HCT116 (cell line): Measurements from ENCODE around the gene HOXC13. TPM values are rescaled to one million over a fixed set of nuclear protein-coding genes. Genes with fewer than 3 reads are reported as not detected.

Source experiments
- ATAC-seq: fragments of 200-7000 bp; cut with Tn5 transposase; 2 replicates; pipeline ENCODE4 v1.9.1; 2020; ENCODE audit warnings: mild to moderate bottlenecking, moderate library complexity
- BruUV-seq: library from RNA; stranded (reverse); fragments of 400-500 nt; replicated peaks from 2 replicates; lab custom pipeline; 2021; lab: Mats Ljungman, UMichigan
- CTCF ChIA-PET: fragments of 300-600 bp; sonication (Branson Sonifier 250); formaldehyde crosslinking; loops from one replicate; lab custom pipeline; 2021; ENCODE audit warnings: antibody characterized with exemption; lab: Charles Lee
- POLR2A ChIA-PET: fragments of 300-600, 350-600 bp; sonication (Branson Sonifier 250); formaldehyde crosslinking; loops from one replicate; lab custom pipeline; 2021; ENCODE audit warnings: antibody characterized with exemption; lab: Charles Lee
- RAD21 ChIA-PET, 2 experiments: fragments of 300-600 bp; sonication (Branson Sonifier 250); formaldehyde crosslinking; loops; one replicate each; lab custom pipeline; 2023; ENCODE audit warnings: low total read pairs in 2 of 2; ENCODE audit not compliant: uncharacterized antibody in 2 of 2, unreplicated experiment in 2 of 2, low non-redundant PET in 1 of 2; lab: Charles Lee
- DNase-seq: peaks from one replicate; pipeline ENCODE4 v3.0.0-alpha.2; 2010; ENCODE audit warnings: low read depth, low spot score
- H2AFZ ChIP-seq: fragments of 200-600 bp; shearing (Covaris generic), sonication (generic); 2 replicates; pipeline ENCODE4 v1.6.1; 2017; ENCODE audit warnings: low read depth, mixed run types, mixed read lengths, antibody characterized with exemption, low read length; ENCODE audit not compliant: poor library complexity, severe bottlenecking
- H3K27ac ChIP-seq: 2 replicates; pipeline ENCODE4 v1.5.1; 2012; ENCODE audit warnings: low read depth, low read length
- H3K27me3 ChIP-seq: fragments of 200-600 bp; sonication (generic); 2 replicates; pipeline ENCODE4 v1.6.1; 2016; ENCODE audit warnings: mixed run types, low read length, mixed read lengths; ENCODE audit not compliant: insufficient read depth
- H3K36me3 ChIP-seq, 2 experiments: fragments of 200-500 bp in 1 of 2; fragments of 200-600 bp in 1 of 2; sonication (Bioruptor generic) in 1 of 2; sonication (generic) in 1 of 2; 2 replicates each; pipeline versions ENCODE4 v1.5.1 to v1.6.1; 2014 to 2016; ENCODE audit warnings: low read length in 2 of 2, inconsistent platforms in 1 of 2, mixed read lengths in 1 of 2, mixed run types in 1 of 2; ENCODE audit not compliant: insufficient read depth in 2 of 2, control insufficient read depth in 1 of 2
- H3K4me1 ChIP-seq, 2 experiments: fragments of 200-600 bp in 1 of 2; sonication (generic) in 1 of 2; 2 replicates each; pipeline versions ENCODE4 v1.5.1 to v1.6.1; 2012 to 2017; ENCODE audit warnings: low read length in 2 of 2, inconsistent platforms in 1 of 2, mild to moderate bottlenecking in 1 of 2, mixed read lengths in 1 of 2, mixed run types in 1 of 2, moderate library complexity in 1 of 2; ENCODE audit not compliant: insufficient read depth in 2 of 2, control insufficient read depth in 1 of 2
- H3K4me2 ChIP-seq: fragments of 200-600 bp; sonication (generic); 2 replicates; pipeline ENCODE4 v1.6.1; 2017; ENCODE audit warnings: mixed run types, low read length, mixed read lengths
- H3K4me3 ChIP-seq, 2 experiments: fragments of 200-600 bp in 1 of 2; sonication (generic) in 1 of 2; replicated peaks in 1 of 2; 2 replicates each; pipeline ENCODE4 v1.5.1; 2011 to 2016; ENCODE audit warnings: low read length in 2 of 2, control low read depth in 1 of 2, low read depth in 1 of 2, mild to moderate bottlenecking in 1 of 2, mixed read lengths in 1 of 2, mixed run types in 1 of 2
- H3K79me2 ChIP-seq: fragments of 200-600 bp; sonication (generic); 2 replicates; pipeline ENCODE4 v1.6.1; 2017; ENCODE audit warnings: mild to moderate bottlenecking, mixed run types, low read length, moderate library complexity, mixed read lengths; ENCODE audit not compliant: insufficient read depth
- H3K9ac ChIP-seq: fragments of 200-600 bp; sonication (generic); 2 replicates; pipeline ENCODE4 v1.6.1; 2016; ENCODE audit warnings: low read length, mixed read lengths
- H3K9me2 ChIP-seq: fragments of 200-600 bp; sonication (generic), shearing (Covaris generic); 2 replicates; pipeline ENCODE4 v1.6.1; 2017; ENCODE audit warnings: mixed run types, mild to moderate bottlenecking, moderate library complexity; ENCODE audit not compliant: insufficient read depth
- H3K9me3 ChIP-seq, 2 experiments: fragments of 200-500 bp in 1 of 2; fragments of 200-600 bp in 1 of 2; sonication (Bioruptor generic) in 1 of 2; sonication (generic) in 1 of 2; 2 replicates each; pipeline ENCODE4 v1.6.1; 2014 to 2017; ENCODE audit warnings: low read length in 2 of 2, mixed read lengths in 2 of 2, inconsistent platforms in 1 of 2, low read depth in 1 of 2, mild to moderate bottlenecking in 1 of 2, mixed run types in 1 of 2, moderate library complexity in 1 of 2; ENCODE audit not compliant: control insufficient read depth in 1 of 2, insufficient read depth in 1 of 2
- H4K20me1 ChIP-seq: fragments of 200-600 bp; sonication (generic), shearing (Covaris generic); 2 replicates; pipeline ENCODE4 v1.6.1; 2017; ENCODE audit warnings: mixed run types, mild to moderate bottlenecking, moderate library complexity; ENCODE audit not compliant: insufficient read depth
- ATF3 ChIP-seq: IDR thresholded peaks from 2 replicates; pipeline ENCODE4 v1.6.1; 2012
- CEBPB ChIP-seq: IDR thresholded peaks from 2 replicates; pipeline ENCODE4 v1.6.1; 2012; ENCODE audit warnings: low read depth
- CTCF ChIP-seq, 3 experiments: fragments of 200-600 bp in 1 of 3; sonication (generic) in 1 of 3; IDR thresholded peaks in 2 of 3; conservative IDR thresholded peaks in 1 of 3; 2 replicates each; pipeline ENCODE4 v1.5.1; 2012 to 2017; ENCODE audit warnings: low read depth in 2 of 3, low read length in 2 of 3, antibody characterized with exemption in 1 of 3, borderline replicate concordance in 1 of 3, control low read depth in 1 of 3, mild to moderate bottlenecking in 1 of 3, mixed read lengths in 1 of 3, mixed run types in 1 of 3, moderate library complexity in 1 of 3; ENCODE audit not compliant: insufficient read depth in 1 of 3
- FOSL1 ChIP-seq: IDR thresholded peaks from 2 replicates; pipeline ENCODE4 v1.6.1; 2012; ENCODE audit warnings: low read depth
- JUND ChIP-seq: IDR thresholded peaks from 2 replicates; pipeline ENCODE4 v1.6.1; 2012
- POLR2AphosphoS5 ChIP-seq: IDR thresholded peaks from 2 replicates; pipeline ENCODE4 v1.6.1; 2011; ENCODE audit warnings: mild to moderate bottlenecking, low read depth, low read length, moderate library complexity
- RAD21 ChIP-seq: IDR thresholded peaks from 2 replicates; pipeline ENCODE4 v1.6.1; 2012; ENCODE audit warnings: low read depth, mild to moderate bottlenecking
- SRF ChIP-seq: IDR thresholded peaks from 2 replicates; pipeline ENCODE4 v1.6.1; 2012; ENCODE audit warnings: low read depth
- YY1 ChIP-seq: IDR thresholded peaks from 2 replicates; pipeline ENCODE4 v1.6.1; 2011; ENCODE audit warnings: low read length, low read depth, moderate library complexity, mild to moderate bottlenecking; ENCODE audit not compliant: insufficient replicate concordance; ENCODE audit errors: extremely low read depth
- ZNF274 ChIP-seq: fragments of 200-500 bp; sonication (Bioruptor generic); IDR thresholded peaks from 2 replicates; pipeline ENCODE4 v1.6.1; 2014; ENCODE audit warnings: mild to moderate bottlenecking, low read depth, low read length, inconsistent platforms
- intact Hi-C: fragments of 100-400 bp; cut with micrococcal nuclease; formaldehyde crosslinking; loops from 2 replicates; pipeline ENCODE4 v1.10.0; 2022
- total RNA-seq: library from RNA; stranded (reverse); gene quantifications from one replicate; pipeline ENCODE4 v1.2.1, GENCODE V29; 2021; ENCODE audit not compliant: unreplicated experiment
- TF ChIP-seq, protein P1 (sequence below): IDR thresholded peaks from 2 replicates; pipeline ENCODE4 v1.6.1; 2011; ENCODE audit warnings: mild to moderate bottlenecking, low read length, moderate library complexity; ENCODE audit not compliant: insufficient replicate concordance; ENCODE audit errors: extremely low read depth

HOXC13 gene
- total RNA-seq, 1 experiment from 2014 or later: 3.8 TPM

DNA sequence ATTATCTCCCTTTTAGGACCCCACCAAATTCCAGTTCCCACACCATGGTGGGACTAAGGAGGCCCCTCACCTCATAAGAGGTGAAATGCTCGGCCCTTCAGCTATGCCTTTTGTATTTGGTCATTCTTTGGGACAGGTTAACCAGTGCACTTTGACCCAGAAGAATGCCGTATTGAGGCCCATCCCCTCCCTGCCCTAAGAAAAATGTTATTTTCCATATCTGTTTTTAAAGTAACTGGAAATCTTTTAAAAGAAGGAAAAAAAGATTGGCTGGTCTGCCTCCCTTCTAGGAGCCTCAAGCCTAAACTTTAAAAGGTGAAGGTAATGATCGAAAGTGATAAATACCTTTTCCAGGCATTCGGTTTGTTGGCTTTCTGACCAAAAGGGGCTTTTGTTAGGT is 5.7 kb upstream of the HOXC13 start:
- peaks cover 2% of the 10 kb centered on the region in 2 experiments; a peak in 3 of 4 replicates for H3K4me1 ChIP-seq
- no peak overlapping the region for H3K27ac ChIP-seq
- intact Hi-C loops: no loop called here
- ATAC-seq: no peak
- no TSS peak for BruUV-seq
- POLR2A ChIA-PET: no interaction called here
- no peaks in the 10 kb centered on the region for H3K79me2 ChIP-seq
- no peaks in the 10 kb centered on the region for H3K9me2 ChIP-seq
- H3K36me3 ChIP-seq: no peaks in the 10 kb centered on the region
- RAD21 ChIA-PET: no interaction called here
- no peak overlapping the region for H2AFZ ChIP-seq
- H3K4me2 ChIP-seq: no peak overlapping the region
- CTCF ChIA-PET: no interaction called here
- H4K20me1 ChIP-seq: no peaks in the 10 kb centered on the region
- H3K27me3 ChIP-seq: peaks cover 37% of the 10 kb centered on the region
- H3K9me3 ChIP-seq: no peaks in the 10 kb centered on the region
- no peak for DNase-seq
- TF ChIP-seq ZNF274 (no peak), YY1 (no peak), FOSL1 (no peak)
- TF ChIP-seq, all 23 proteins: peak for 0
- Histone ChIP-seq H3K9ac (no peak overlapping the region), H3K4me3 (no peak overlapping the region)

- no peak overlapping the region for H3K27ac ChIP-seq
- ATAC-seq (no peak), DNase-seq (no peak)
- H3K79me2 ChIP-seq: no peaks in the 10 kb centered on the region
- intact Hi-C loops: no loop called here
- ChIA-PET RAD21 (no interaction called here), POLR2A (no interaction called here), CTCF (interaction anchor here (1.2 kb wide), 1 partner anchor 49 kb away, joined by 3 read pairs; the partner anchor contains the start of gene HOXC10)
- H3K4me1 ChIP-seq: peaks cover 8 to 15% of the 10 kb centered on the region in 2 experiments; a peak in 3 of 4 replicates
- no peak overlapping the region for H3K4me3 ChIP-seq
- no peaks in the 10 kb centered on the region for H3K9me3 ChIP-seq
- H3K4me2 ChIP-seq: no peak overlapping the region
- no peak overlapping the region for H2AFZ ChIP-seq
- H3K9ac ChIP-seq: no peak overlapping the region
- H3K9me2 ChIP-seq: no peaks in the 10 kb centered on the region
- BruUV-seq: no TSS peak
- H3K36me3 ChIP-seq: no peaks in the 10 kb centered on the region
- no peaks in the 10 kb centered on the region for H4K20me1 ChIP-seq
- peaks cover 12% of the 10 kb centered on the region for H3K27me3 ChIP-seq
- TF ChIP-seq ATF3 (no peak), POLR2AphosphoS5 (no peak), YY1 (no peak), RAD21 (no peak), CTCF (IDR thresholded peaks at IDR 0.05 in 2 of 3, conservative IDR thresholded peaks at IDR 0.05 in 1 of 3; ENCODE audit: borderline replicate concordance in 1 of 3, insufficient read depth in 1 of 3, low read depth in 2 of 3, low read length in 2 of 3) (no peak), SRF (no peak), CEBPB (no peak), JUND (no peak)
- TF ChIP-seq, protein P1, sequence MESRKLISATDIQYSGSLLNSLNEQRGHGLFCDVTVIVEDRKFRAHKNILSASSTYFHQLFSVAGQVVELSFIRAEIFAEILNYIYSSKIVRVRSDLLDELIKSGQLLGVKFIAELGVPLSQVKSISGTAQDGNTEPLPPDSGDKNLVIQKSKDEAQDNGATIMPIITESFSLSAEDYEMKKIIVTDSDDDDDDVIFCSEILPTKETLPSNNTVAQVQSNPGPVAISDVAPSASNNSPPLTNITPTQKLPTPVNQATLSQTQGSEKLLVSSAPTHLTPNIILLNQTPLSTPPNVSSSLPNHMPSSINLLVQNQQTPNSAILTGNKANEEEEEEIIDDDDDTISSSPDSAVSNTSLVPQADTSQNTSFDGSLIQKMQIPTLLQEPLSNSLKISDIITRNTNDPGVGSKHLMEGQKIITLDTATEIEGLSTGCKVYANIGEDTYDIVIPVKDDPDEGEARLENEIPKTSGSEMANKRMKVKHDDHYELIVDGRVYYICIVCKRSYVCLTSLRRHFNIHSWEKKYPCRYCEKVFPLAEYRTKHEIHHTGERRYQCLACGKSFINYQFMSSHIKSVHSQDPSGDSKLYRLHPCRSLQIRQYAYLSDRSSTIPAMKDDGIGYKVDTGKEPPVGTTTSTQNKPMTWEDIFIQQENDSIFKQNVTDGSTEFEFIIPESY: no peak
Measured at GRCh38 chr12:53935383-53936341, 3.0 kb upstream of the HOXC13 start.
